Hematopoietic multipotent progenitor cell treated with erythropoietin and hydrocortisone succinate and interleukin-3 and kit ligand, for 17 days (in vitro differentiated cells): ENCODE results near the gene NFE2L1.
"Not testable (repeated sequence)": the region's sequence is repeated elsewhere in the genome, so short reads cannot be mapped to it uniquely, and the experiment has no call there.

Experiments
- DNase-seq: peaks from one replicate; pipeline ENCODE4 v3.0.0-alpha.2; 2015; ENCODE audit warnings: low spot score

NFE2L1 gene

DNA sequence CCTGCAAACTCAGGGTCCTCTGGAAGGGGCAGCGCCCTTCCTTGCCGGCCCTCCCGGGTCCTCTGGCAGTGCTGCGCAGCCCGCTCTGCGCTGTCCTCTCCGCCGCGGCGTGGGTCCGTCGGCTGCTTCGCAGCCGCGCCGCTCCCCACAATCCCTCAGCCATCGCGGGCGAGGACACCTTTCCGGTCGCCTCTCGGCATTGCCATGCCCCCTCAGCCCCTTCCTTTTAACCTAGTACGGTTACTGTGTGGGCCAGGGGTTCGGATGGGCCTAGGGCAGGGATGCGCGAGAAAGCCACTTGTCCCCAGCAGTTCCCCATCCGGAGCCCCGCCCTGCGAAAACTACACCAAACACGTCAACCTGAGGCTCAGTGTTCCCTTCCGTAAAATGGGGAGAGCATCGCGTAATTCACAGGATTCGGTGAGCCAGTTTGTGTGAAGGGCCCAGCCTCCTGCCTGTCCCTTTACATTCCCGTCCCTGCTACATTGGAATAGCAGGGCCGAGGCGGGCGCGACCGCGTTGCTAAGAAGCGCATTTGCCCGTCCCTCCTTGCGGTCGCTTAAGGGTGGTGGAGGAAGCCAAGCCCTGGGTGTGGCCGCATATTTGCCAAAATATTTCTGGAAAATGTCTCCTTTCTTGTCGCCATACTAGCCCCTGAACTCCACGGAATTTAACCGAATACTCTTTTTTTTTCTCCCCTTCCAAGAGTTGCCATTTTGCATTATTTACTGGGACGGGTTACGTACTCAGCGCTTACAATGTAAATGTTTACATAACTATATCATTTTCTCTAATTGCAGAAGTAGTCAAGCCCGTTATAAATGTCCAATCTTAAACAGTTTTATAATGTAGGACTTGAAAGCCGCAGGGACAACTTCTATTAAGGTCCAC lies 23.8 kb upstream of the NFE2L1 start:
- peak; percentile 74 for DNase-seq

DNA sequence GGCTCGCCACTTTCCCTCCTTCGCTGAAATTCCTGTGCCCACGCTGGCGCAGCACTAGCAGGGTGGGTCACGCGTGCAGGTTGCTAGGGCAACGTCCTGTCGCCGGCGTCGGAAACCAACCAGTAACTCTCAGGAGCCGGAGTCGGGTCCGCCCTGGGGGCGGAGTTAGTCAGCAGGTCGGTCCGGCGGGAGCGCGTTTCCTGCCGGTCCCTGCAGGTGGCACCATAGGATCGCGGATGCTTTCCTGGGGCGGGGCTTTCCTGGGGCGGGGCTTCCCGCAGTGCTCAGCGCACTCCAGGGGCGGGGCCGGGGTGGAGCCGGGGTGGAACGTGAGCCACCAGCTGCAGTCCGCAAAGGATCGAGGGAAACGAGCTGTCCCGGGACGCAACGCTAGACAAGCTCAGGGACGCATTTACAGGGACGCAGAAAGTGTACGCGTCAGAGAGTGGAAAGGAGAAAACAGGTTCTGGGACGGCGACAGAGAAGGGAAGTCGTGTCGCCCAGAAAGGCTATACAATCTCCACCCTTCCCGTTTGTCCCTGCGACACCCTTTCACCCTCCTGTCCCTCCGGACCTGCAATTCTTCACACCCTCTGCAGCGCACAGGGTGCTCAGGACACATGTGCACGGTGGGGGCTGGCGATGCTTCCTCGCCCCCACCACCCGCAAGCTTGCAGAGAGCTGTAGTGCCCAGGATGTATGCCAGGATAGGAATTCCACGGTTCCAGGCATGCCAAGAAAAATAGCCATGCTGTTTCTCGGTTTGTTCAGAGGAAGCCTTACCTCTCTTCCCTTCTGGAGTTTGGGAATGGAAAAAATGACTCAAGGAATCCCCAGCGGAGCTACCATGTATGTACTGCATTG lies 22.9 kb upstream of the NFE2L1 start:
- peak; percentile 98 for DNase-seq

DNA sequence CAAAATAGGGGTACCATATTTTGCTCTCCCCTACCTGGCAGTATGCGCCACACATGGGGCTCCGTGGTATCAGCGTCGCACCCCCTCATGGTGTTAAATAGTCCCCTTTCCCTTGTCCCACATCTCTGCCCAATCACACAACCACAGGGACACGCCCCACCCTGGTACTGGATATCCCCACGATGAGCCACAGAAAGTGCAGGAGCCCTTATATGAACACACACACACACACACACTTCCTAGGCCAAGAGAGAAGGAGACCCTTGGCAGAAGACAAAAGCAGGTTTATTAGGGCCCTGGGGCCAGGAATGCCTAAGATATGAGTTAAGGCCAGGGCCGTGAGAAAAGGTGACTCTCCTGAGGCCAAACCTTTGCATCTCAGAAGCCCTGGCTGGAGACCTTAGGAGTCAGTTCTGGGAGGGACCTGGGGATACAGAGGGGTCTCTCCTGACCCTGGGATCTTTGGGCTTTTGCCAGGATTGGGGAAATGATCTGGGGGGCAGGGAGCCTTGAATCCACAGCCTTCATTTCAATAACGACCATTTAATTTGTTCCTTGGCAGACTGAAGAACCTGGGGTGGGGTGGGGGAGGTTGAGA lies 22.2 kb upstream of the NFE2L1 start:
- DNase-seq: peak; percentile 17

DNA sequence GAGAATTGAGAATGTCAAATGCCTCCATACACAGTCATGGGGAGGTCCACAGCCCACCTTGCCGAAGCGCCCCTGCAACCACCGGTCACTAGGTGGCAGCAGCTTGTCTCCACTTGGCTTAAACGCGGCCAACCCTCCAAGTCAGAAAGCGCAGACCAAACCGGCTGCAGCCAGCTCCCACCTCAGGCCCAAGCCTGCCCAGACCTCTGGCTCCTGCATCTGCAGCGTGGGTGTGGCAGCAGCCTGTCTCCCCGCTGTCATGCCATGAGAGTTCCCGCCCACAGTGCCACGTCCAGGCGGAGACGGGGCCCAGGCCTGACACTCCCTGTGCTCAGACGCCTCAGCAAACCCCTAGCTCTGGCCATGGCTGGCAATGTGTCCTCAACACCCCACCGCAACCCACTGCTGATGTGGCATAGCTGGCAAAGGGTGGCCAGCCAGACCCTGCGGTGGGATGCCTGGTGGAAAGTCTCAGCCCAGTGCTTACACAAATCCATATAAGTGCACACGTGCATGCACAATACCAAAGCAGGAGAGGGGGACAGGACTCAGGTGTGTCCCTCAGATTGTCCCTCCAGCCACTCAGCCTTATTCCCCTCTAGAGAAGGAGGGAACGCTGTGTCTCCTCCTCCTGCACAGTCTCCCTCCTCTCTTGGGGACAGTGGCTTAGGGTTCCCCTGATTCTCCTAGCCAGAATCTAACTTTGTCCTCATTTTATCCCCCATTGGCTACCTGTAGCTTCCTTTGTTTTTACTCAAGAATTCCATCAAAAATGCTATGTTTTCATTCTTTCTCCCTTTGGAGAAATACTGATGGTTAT lies 21.4 kb upstream of the NFE2L1 start:
- DNase-seq: peak; percentile 80

DNA sequence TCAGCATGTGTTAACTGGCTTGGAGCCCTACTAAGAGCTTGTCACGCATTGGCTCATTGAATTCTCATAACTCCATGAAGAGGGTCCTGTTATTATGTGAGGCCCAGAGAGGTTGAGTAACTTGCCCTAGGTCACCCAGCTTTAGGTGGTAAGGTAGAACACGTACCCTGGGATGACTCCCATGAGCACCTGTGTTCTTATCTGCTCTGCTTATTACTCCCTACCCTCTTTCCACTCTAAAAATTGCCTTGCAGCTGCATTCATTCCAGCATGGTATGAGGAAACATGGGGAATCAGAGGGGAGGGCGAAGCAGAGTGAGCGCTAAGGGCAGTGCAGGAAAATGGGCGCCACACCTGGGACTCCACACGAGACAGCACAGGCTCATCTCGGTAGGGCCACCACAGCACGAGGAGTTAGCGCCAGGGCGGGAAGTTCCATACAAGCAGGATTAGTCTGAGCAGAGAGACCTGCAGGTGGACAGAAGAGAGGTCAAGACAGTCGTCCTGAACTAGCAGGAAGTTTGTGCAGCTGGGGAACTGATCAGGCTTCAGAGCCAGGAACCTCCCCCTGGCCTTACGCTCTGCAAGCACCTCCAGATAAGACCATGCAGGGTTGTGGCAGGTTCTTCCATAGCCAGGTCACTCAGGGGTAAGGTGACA lies 20.7 kb upstream of the NFE2L1 start:
- no peak for DNase-seq

DNA sequence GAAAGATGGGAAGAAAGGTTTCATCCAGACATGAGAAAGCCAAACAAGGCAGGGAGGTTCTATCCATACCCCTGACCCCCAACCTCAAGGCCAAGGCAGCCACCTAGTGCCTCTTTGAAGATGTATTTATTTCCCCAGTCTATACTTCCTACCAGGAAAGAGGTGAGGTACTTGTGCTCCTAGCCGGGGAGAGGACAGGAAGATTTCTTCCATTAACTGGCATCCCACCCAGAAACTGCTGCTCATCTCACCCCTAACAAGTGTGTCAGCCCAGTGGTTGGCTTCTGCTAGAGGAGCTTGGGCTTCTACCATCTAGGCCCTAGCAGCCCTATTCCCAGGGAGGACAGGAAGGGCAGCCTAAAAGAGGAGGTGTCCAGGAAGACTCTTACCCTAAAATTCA lies 19.4 kb upstream of the NFE2L1 start:
- no peak for DNase-seq

DNA sequence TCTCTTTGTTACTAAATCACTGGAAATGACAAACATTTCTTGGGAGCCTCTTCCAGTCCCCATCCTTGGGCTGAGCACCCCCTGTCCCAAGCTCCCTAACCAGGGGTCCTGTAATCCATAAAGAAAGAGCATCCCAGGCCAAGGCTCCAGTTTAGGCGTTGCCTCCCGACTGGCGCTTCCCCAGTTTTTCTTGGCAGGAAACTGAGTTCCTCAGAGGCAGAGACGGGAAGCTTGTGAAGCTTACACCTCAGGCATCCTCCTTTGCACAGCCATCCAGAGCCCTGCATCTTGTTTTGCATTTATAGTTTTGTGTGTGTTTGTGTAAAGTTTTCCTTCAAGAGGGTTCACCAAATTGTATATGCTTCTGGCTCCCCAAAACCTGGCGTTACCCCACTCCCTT lies 17.6 kb upstream of the NFE2L1 start:
- no peak for DNase-seq

DNA sequence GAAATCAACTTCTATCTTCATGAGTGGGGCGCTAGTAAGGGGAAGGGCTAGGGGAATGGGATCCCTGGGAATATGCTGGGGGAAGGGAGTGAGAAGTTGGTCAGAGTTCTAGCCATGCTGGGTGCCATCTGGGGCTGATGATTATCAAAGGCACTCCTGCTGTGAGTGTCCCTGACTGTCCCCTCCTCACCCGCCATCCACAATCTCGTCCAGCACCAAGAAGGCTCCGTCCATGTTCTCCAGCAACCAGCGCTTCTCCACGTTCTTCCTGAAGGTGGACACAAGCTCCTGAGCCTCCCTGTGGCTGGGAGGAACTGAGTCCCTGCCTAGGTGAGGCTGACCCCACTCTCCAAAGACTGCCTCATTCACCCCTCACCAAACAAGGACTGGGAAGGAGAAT lies 16.2 kb upstream of the NFE2L1 start:
- no peak for DNase-seq

DNA sequence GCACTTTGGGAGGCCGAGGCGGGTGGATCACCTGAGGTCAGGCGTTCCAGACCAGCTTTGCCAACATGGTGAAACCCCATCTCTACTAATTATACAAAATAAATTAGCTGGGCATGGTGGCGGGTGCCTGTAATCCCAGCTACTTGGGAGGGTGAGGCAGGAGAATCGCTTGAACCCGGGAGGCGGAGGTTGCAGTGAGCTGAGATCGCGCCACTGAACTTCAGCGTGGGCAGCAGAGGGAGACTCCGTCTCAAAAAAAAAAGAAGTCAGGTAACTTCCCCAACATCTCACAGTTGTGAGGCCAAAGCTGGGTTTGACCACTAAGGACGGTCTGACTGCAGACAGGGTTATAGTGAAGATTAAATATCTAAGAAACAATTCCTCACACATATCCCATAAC lies 13.4 kb upstream of the NFE2L1 start:
- DNase-seq: not testable (repeated sequence)

DNA sequence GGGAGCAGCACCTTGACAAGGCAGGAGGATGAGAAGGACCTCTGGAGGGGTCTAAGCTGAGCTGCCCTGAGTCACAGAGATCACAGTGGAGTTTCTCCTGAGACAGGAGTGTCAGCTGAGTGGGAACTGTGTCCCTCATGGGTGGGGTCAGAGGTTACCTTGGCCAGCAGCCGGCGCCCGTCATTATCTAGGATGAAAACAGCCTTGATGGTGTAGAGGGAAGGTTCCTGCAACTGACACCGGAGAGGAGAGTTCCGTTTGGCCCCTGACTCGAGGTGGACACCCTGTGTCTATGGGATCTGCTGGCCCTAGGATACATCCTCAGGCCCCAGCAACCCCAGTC lies 11.5 kb upstream of the NFE2L1 start:
- DNase-seq: no peak

DNA sequence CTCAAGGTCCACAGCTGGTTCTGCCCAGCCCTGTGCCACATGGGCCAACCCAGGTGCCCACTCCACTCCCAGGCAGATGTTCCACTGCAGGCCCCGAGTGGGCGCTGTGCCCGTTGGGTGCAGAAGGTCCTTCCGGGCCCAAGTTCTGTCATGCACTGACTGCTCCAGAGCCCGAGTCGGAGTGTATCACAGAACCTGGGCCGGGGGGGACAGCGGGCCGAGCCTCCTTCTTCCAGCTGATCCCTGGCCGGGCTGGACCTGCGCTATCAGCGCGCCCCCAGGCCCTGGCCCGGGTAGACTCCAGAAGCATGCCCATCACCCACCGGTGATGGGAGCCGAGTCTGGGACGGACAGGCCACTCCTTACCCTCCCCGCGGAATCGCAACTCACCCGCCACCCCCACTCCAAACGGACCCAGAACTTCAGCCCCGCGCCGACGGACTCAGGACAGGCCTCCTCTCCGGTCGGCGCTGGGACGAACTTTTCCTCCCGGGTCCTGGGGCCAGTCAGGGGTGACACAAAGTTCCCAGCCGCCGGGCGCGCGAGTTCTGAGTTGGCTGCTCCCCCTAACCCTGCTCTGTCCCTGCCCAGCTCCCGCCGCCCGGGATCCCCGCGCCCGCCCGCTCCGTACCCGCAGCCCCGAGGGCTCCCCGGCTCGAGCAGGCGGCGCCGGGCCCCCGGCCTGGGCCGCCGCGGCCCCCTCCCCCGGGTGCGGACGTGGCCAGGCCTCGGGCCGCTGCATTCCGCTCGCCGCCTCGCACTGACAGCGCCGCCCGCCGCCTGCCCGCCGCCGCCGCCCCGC lies 10.9 kb upstream of the NFE2L1 start, which contains the start of gene COPZ2:
COPZ2 (minus strand) TSS at position 762 of the 802 bp plus-strand sequence; CDS start at position 742, 20 bp downstream.
- DNase-seq: peak; percentile 31

DNA sequence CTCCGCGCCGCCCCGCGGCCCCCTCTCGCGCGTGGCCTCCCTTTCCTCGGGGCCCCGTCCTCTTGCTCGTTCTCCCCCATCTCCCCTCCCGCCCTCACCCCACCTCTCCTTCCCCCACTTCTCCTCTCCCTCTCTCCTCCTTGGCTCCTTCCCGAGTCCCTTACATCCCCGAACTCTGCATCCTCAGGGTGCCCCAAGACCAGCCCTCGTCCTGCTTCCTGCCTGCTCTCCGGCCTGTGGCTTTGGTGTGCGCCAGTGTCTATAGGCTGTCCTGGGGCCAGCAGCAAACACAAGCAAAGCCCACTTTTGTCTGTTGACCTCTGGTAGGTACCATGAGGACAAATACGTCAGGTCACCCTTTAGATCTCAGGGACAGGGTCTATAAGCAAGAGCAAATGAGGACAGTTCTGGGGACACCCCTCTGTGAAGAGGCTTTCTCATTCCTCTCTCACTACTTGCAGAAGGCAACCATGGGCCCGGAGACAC lies 10.3 kb upstream of the NFE2L1 start:
- no peak for DNase-seq

DNA sequence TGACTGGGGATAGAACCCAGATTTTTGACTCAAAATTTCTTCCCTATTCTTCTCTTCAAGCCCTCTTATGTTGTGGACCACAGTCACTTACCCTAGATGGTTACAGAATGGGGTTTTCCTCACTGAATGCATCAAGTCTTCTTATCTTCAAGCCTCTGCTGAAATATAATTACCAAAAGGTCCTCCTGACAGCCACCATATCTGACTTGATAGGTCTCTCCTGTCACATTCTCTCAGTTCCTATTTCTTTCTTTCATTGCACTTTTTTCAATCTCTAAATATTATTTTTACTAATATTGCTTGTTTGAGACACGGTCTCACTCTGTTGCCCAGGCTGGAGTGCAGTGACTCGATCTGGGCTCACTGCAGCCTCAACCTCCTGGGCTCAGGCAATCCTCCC lies 9.5 kb upstream of the NFE2L1 start:
- DNase-seq: no peak

DNA sequence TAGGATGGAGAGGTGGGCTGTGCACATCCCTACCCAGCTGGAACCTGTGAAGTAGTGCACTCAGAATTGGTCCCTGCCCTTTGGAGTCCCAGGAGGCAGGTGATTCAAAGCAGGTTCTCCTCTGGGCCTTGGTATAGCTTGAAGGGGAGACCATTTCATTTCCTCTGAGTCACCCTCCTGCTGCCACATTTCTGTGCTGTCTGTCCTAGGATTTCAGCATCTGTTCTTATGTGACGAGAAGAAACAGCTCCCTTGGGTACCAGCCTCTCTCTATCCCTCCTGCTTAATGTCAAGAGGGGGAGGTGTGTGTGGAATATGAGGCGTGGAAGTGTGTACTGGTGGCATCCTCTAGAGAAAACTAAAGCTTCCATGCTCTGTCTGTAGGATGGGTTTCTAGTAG lies 5.0 kb upstream of the NFE2L1 start:
- DNase-seq: no peak

DNA sequence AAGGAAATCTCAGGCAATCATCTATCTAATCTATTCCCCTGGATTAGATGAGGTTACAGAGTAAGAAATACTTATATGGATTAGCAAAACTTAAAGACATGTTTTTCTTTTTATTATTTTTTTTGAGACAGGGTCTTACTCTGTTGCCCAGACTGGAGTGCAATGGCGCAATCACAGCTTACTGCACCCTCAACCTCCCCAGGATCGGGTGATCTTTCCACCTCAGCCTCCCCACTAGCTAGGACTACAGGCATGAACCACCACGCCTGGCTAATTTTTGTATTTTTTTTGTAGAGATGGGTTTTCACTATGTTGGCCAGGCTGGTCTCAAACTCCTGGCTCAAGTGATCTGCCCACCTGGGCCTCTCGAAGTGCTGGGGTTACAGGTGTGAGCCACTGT lies 3.3 kb upstream of the NFE2L1 start:
- DNase-seq: no peak

DNA sequence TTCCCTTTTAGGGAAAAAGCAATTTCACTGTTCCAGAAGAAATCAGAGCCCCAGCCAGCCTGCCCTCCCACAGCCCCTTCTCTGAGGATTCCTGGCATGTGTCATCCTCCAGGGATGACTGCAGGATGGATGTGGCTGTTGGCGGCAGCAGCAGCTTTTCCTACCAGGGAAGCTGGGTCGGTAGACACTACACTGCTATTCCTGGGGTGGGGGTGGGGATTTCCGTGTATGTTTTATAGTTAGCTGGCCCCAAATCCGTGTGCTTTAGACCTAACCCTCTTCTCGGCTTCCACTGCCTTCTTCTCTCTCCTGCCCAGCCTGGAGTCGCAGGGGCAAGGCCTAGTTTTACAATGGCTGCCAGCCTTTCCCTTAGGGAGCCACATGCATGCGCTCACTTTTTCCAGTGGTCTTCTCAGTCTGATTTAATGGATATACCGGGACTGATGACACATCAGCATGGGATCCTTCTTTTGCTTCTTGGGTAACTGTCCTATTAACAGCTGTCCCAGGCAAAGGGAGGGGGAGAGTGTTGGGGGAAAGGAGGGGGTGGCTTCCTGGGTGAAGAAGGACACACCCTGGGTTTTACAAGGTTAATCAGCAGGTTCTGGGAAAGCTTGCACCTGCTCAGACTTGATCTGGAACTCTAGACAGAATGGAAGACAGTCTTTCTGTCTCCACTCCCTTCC lies 2.7 kb upstream of the NFE2L1 start:
- no peak for DNase-seq

DNA sequence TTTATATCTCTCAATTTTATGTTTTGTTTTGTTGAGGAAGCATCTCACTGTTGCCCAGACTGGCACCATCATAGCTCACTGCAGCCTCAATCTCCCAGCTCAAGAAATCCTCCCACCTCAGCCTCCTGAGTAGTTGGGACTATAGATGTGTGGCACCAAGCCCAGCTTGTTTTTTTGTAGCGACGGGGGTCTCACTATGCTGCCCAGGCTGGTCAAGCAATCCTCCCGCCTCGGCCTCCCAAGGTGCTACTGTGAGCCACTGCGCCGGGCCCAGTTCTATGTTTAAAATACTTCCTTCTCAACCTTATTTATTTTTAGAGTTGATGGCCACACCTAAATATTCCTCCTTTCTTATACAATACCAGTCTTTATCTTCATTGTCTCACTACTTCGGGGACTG lies 1.9 kb upstream of the NFE2L1 start:
- DNase-seq: no peak

DNA sequence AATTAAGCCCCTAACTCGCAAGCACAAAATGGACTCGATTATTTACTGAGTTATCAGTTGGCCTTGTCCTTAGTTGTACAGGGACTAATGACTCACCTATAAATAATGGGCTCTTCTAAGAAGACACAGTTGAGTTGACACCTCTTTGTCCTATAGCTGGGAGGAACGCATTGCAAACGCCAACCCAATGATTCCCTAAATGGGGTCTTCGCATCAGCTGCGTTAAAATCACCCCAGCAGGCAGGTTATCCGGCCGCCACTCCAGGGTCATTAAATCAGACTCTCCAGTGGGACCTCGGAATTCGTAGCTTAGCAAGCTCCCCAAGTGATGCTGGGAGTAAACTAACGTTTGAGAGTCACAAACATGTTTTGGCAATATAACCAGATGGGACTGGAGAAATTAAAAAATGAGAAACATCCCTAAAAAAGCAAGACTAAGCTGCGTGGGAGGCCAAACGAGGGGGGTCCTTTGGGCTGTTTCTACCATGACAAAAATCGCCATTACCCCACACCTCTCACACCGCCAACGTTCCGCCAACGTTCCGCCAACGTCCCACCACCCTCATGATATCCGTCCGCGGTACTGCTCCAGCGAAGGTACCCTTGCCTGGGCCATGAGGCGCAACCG lies 932 bp upstream of the NFE2L1 start:
- peak; percentile 38 for DNase-seq
